Large intestine (tissue), 3 donors: Measurements from ENCODE around the gene DGAT2. TPM values are rescaled to one million over a fixed set of nuclear protein-coding genes. Genes with fewer than 3 reads are reported as not detected.

Experiments
- DNase-seq, 2 donors: peaks; one replicate each; pipeline versions ENCODE4 v3.0.0 to v3.0.0-alpha.2; 2013
- H3K27ac ChIP-seq: one replicate; pipeline ENCODE4 v1.5.1; 2013; ENCODE audit warnings: low read length
- H3K27me3 ChIP-seq: 2 replicates; pipeline ENCODE4 v1.6.1; 2013; ENCODE audit warnings: low read length; ENCODE audit not compliant: control insufficient read depth, insufficient read depth
- H3K36me3 ChIP-seq: 2 replicates; pipeline ENCODE4 v1.6.1; 2013; ENCODE audit warnings: low read length; ENCODE audit not compliant: control insufficient read depth, insufficient read depth
- H3K4me1 ChIP-seq: one replicate; pipeline ENCODE4 v1.6.1; 2013; ENCODE audit warnings: low read length; ENCODE audit not compliant: control insufficient read depth, insufficient read depth
- H3K4me3 ChIP-seq: one replicate; pipeline ENCODE4 v1.5.1; 2013; ENCODE audit warnings: low read length
- H3K9me3 ChIP-seq: one replicate; pipeline ENCODE4 v1.6.1; 2013; ENCODE audit warnings: mild to moderate bottlenecking, low read depth, low read length, moderate library complexity; ENCODE audit not compliant: control insufficient read depth
- WGBS: methylation state at CpG from one replicate; pipeline ENCODE4 v1.1.5; 2013; ENCODE audit warnings: low lambda C conversion rate; ENCODE audit not compliant: insufficient coverage; 5-methylcytosine and 5-hydroxymethylcytosine counted together
- polyA plus RNA-seq: library from polyadenylated mRNA; unstranded; fragments of 120-200 nt; gene quantifications from one replicate; pipeline ENCODE4 v1.2.1, GENCODE V29; 2013

Gene DGAT2
- polyA plus RNA-seq, 1 donor, result 70.2 TPM

DNA sequence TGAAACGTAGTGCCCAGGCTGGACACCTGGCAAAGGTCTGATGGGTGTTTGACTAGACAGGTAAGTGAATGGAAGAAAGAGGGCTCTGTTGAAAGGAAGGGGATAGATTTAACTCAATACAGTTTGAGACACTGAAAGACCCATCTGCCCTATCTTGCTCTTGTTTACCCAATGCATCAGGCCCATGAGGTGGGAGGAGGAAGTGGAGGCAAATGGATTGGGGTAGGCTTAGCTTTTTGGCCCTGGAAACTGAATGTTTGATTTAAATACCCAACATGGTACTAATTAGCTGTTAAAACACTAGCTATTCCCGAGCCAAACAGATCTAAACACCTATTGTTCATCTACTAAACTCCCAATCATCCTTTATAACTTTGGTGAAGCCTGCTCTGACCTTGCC is 42.9 kb downstream of the DGAT2 start:
- H3K27ac ChIP-seq, result no peak overlapping the region
- H3K9me3 ChIP-seq, result peaks cover 3% of the 10 kb centered on the region
- H3K27me3 ChIP-seq, result no peaks in the 10 kb centered on the region
- no peaks in the 10 kb centered on the region for H3K36me3 ChIP-seq
- WGBS, result no CpG with 5 or more reads among the region's 2 CpGs
- DNase-seq, result no peak
- peaks cover 3% of the 10 kb centered on the region for H3K4me1 ChIP-seq
- no peak overlapping the region for H3K4me3 ChIP-seq

GRCh38 chr11:75812542-75813040 is 44.0 kb downstream of the DGAT2 start:
- Histone ChIP-seq H3K27me3 (no peaks in the 10 kb centered on the region), H3K4me3 (no peak overlapping the region), H3K27ac (no peak overlapping the region), H3K4me1 (peaks cover 12% of the 10 kb centered on the region), H3K36me3 (no peaks in the 10 kb centered on the region), H3K9me3 (peaks cover 3% of the 10 kb centered on the region)
- no peak for DNase-seq
- WGBS, result no CpG with 5 or more reads among the region's 2 CpGs

GRCh38 chr11:75813124-75813523 is 44.5 kb downstream of the DGAT2 start:
- Histone ChIP-seq H3K9me3 (peaks cover 3% of the 10 kb centered on the region), H3K4me1 (peaks cover 12% of the 10 kb centered on the region), H3K4me3 (no peak overlapping the region), H3K36me3 (no peaks in the 10 kb centered on the region), H3K27me3 (no peaks in the 10 kb centered on the region), H3K27ac (no peak overlapping the region)
- WGBS, result 80% methylated on average over 1 of the region's 2 CpGs
- DNase-seq, result no peak

DNA sequence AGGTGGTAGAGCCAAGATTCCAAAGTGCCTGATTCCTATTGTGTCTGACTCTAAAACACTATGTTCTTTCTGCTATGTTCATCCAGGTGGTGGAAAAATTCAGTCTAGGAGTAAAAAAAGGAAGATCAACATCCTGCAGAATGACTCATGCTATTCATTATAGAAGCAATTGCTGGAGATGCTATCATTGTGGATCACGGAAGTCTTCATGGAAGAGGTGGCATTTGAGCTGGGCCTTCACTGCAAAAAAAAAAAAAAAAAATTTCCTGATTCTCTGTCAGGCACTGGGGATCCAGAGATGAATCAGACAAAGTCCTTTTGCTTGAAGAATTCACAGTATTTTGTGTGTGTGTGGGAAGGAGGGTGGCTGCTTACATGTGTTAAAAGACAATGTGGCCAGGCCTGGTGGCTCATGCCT is 45.1 kb downstream of the DGAT2 start:
- Histone ChIP-seq H3K27ac (no peak overlapping the region), H3K9me3 (peaks cover 3% of the 10 kb centered on the region), H3K27me3 (no peaks in the 10 kb centered on the region), H3K4me1 (peaks cover 12% of the 10 kb centered on the region), H3K36me3 (no peaks in the 10 kb centered on the region), H3K4me3 (no peak overlapping the region)
- DNase-seq, result no peak
- no CpG with 5 or more reads among the region's 1 CpG for WGBS

DNA sequence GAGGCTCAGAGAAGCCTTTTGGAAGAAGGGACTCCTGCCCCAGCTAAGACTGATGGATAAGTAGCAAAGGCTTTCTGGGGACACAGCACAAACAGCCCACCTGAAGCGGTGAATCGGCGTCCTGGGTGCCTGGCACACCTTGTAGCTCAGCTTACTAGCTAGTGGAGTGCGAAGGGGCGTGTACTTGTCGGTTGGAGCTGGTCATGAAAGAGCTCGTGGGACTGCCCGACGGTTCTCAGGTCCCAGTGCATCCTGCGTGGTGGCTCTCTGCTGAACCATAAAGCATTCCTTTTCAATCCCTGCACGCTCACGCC is 45.7 kb downstream of the DGAT2 start:
- H3K27me3 ChIP-seq, result no peaks in the 10 kb centered on the region
- no peak for DNase-seq
- H3K9me3 ChIP-seq, result peaks cover 3% of the 10 kb centered on the region
- no CpG with 5 or more reads among the region's 12 CpGs for WGBS
- H3K27ac ChIP-seq, result peak overlapping the region; percentile 82
- H3K36me3 ChIP-seq, result no peaks in the 10 kb centered on the region
- H3K4me3 ChIP-seq, result peak overlapping the region; percentile 91
- peaks cover 12% of the 10 kb centered on the region for H3K4me1 ChIP-seq

GRCh38 chr11:75814677-75815344 is 46.2 kb downstream of the DGAT2 start, which contains the start of gene UVRAG:
Gene UVRAG, plus strand, starts transcription at chr11:75815210. Its CDS starts 198 bp downstream, at chr11:75815408.
- no CpG with 5 or more reads among the region's 39 CpGs for WGBS

DNA sequence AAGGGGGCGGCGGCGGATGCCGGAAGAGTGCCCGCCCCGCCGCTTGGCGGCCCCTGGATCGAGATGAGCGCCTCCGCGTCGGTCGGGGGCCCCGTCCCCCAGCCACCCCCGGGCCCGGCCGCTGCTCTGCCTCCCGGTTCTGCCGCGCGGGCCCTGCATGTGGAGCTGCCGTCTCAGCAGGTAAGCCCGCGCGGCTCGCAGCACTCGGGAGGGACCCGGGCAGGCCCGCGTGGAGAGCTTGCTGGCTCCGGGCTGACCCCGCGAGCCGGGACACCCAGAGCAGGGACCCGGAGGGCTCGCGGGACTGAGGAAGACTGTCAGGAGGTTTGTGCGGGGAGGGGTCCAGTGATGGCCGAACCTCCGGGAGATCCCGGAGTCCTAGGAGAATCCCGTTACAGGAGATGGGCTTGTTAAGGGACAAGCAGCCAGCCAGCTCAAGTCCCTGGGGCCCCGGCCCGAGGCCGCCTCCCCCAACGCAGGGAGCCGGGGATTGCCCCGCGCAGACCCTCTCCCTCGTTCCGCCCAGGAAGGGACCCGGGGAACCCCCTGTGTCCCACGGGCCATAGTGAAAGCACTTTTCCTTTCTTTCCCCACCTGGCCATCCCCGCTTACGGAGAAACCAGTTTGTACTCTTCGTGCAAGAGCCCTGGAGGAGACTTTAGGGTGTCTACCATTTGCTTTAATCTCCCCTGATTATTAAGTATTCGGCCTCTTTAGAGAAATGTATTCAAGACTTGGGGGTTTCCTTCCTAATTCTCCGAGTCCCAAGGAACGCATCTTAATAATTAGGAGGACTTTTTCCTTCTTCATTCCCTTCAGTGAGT is 47.0 kb downstream of the DGAT2 start:
- Histone ChIP-seq H3K27ac (peak overlapping the region; percentile 82), H3K4me3 (peak overlapping the region; percentile 91), H3K36me3 (no peaks in the 10 kb centered on the region), H3K4me1 (peaks cover 12% of the 10 kb centered on the region), H3K27me3 (no peaks in the 10 kb centered on the region), H3K9me3 (peaks cover 3% of the 10 kb centered on the region)
- DNase-seq, result peak; percentile 16 to 69
- no CpG with 5 or more reads among the region's 60 CpGs for WGBS

More at GRCh38 chr11:75814677-75815344, 46.2 kb downstream of the DGAT2 start, which contains the start of gene UVRAG:
- H3K27ac ChIP-seq, result peak within 1 kb of the TSS; percentile 82
- H3K4me1 ChIP-seq, result peaks cover 12% of the 10 kb centered on the region
- H3K9me3 ChIP-seq, result peaks cover 3% of the 10 kb centered on the region
- no peaks in the 10 kb centered on the region for H3K27me3 ChIP-seq
- H3K36me3 ChIP-seq, result no peaks in the 10 kb centered on the region
- peak; percentile 99 to 100 for DNase-seq
- H3K4me3 ChIP-seq, result peak within 1 kb of the TSS; percentile 91

DNA sequence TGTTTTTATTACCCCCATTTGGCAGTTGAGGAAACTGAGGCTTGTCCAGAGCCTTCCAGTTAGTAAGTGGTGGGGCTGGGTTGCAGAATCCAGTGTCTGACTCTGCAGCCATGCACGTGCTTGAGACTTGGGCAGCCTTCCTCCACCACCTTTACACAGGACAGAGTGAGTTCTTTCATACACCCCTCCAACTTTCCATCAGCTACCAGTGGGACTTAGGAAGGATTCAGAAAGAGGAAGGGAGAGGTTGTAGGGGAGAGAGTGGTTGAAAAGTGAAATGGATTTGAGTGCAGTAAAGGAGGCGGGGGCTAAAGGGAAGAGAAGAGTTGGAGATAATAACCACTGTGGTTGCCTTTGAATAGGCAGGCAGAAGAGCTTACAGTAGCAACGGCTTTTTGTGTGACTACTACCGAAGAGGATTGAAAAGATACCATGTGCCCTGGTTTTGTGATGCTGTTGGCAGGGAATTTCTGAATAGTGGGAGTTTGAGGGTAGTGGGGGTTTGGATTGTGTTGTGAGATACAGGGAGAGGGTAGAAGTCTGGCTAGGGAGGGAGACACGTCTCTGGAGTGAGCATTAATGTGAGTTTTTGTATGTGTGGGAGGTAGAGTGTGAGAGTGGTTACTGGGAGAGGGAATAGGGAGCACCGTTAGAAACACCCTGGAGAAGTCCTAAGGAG is 48.1 kb downstream of the DGAT2 start:
- H3K4me3 ChIP-seq, result peak overlapping the region; percentile 91
- 13% methylated on average over 2 of the region's 6 CpGs for WGBS
- H3K4me1 ChIP-seq, result peaks cover 12% of the 10 kb centered on the region
- no peak overlapping the region for H3K27ac ChIP-seq
- H3K36me3 ChIP-seq, result no peaks in the 10 kb centered on the region
- no peaks in the 10 kb centered on the region for H3K27me3 ChIP-seq
- H3K9me3 ChIP-seq, result peaks cover 3% of the 10 kb centered on the region
- peak in 1 of 2 donors; percentile 26 for DNase-seq

DNA sequence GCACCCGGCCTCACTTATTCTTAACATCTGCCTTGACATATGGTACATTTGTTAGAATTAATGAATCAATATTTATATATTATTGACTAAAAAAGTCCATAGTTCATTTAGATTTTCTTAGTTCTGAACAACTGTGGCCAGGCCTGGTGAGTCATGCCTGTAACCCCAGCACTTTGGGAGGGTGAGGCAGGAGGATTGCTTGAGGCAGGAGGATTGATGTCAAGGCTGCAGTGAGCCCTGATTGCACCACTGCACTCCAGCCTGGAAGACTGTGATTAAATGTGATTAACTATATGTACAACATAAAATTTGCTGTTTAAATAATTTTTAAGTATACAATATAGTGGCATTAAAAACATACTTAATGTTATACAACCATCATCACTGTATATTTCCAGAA is 52.1 kb downstream of the DGAT2 start:
- no peaks in the 10 kb centered on the region for H3K36me3 ChIP-seq
- H3K27ac ChIP-seq, result no peak overlapping the region
- H3K4me1 ChIP-seq, result peaks cover 20% of the 10 kb centered on the region
- DNase-seq, result no peak
- H3K27me3 ChIP-seq, result no peaks in the 10 kb centered on the region
- peaks cover under 1% of the 10 kb centered on the region for H3K9me3 ChIP-seq
- no peak overlapping the region for H3K4me3 ChIP-seq
- WGBS, result no CpG with 5 or more reads among the region's 1 CpG

DNA sequence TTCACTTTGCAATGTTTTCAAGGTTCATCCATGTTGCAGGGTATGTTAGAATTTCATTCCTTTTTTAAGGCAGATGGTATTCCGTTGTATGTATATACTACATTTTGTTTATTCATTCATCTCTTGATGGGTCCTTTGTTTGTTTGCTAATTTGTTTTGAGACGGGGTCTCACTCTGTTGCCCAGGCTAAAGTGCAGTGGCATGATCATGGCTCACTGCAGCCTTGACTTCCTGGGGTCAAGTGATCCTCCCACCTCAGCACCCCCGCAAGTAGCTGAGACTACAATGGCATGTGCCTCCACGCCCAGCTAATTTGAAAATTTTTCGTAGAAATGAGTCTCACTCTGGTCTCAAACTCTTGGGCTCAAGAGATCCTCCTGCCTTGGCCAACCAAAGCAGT is 52.6 kb downstream of the DGAT2 start:
- no peak overlapping the region for H3K4me3 ChIP-seq
- no peaks in the 10 kb centered on the region for H3K9me3 ChIP-seq
- no CpG with 5 or more reads among the region's 5 CpGs for WGBS
- H3K27ac ChIP-seq, result no peak overlapping the region
- no peaks in the 10 kb centered on the region for H3K27me3 ChIP-seq
- no peaks in the 10 kb centered on the region for H3K36me3 ChIP-seq
- peaks cover 20% of the 10 kb centered on the region for H3K4me1 ChIP-seq
- no peak for DNase-seq
